Thoracic aorta (tissue), 2 donors: ENCODE data around the gene WNK4. TPM values are rescaled to one million over a fixed set of nuclear protein-coding genes. Genes with fewer than 3 reads are reported as not detected.
"Not testable (repeated sequence)": the region's sequence is repeated elsewhere in the genome, so short reads cannot be mapped to it uniquely, and the experiment has no call there.

Source experiments
- ATAC-seq: fragments of 150-250 bp; one replicate; pipeline ENCODE4 v1.8.0; 2017; ENCODE audit warnings: low read depth; ENCODE audit not compliant: insufficient number of reproducible peaks, low FRiP score
- DNase-seq: peaks from one replicate; pipeline ENCODE4 v3.0.0-alpha.2; 2020; ENCODE audit warnings: low spot score
- H3K27ac ChIP-seq, 2 donors: fragments of 200-600 bp; sonication (generic); 1 replicate in 1 of 2; 2 replicates in 1 of 2; pipeline ENCODE4 v1.5.1; 2016; ENCODE audit warnings: mild to moderate bottlenecking in 2 of 2, moderate library complexity in 2 of 2
- H3K27me3 ChIP-seq: fragments of 200-600 bp; sonication (generic); replicated peaks from 2 replicates; pipeline ENCODE4 v1.6.0; 2016; ENCODE audit warnings: mild to moderate bottlenecking; ENCODE audit not compliant: insufficient read depth
- H3K36me3 ChIP-seq: fragments of 200-600 bp; sonication (generic); one replicate; pipeline ENCODE4 v1.5.1; 2016
- H3K4me1 ChIP-seq, 2 donors: fragments of 200-600 bp; sonication (generic); 1 replicate in 1 of 2; 2 replicates in 1 of 2; pipeline versions ENCODE4 v1.5.1 to v1.6.0; 2016; ENCODE audit warnings: low read depth in 2 of 2, mild to moderate bottlenecking in 1 of 2; ENCODE audit not compliant: control insufficient read depth in 1 of 2
- H3K4me3 ChIP-seq: fragments of 200-600 bp; sonication (generic); 2 replicates; pipeline ENCODE4 v1.5.1; 2016; ENCODE audit warnings: mild to moderate bottlenecking
- H3K9me3 ChIP-seq: fragments of 200-600 bp; sonication (generic); 2 replicates; pipeline ENCODE4 v1.5.1; 2016
- total RNA-seq, 2 donors: library from RNA; depleted of rRNA; stranded (reverse); fragments of >200 nt; gene quantifications; one replicate each; pipeline versions ENCODE4 v1.1.0 to v1.2.3, GENCODE V29; 2016
- TF ChIP-seq, protein P1 (sequence below): fragments of 200-600 bp; sonication (generic); IDR thresholded peaks from one replicate; pipeline ENCODE4 v1.5.1; 2019; ENCODE audit warnings: antibody characterized with exemption

The WNK4 gene
- total RNA-seq, 2 donors from 2014 or later = not detected

- peaks cover 9% of the 10 kb centered on the region for H3K27me3 ChIP-seq
- no peaks in the 10 kb centered on the region for H3K9me3 ChIP-seq
- H3K4me1 ChIP-seq = peaks cover 0 to 4% of the 10 kb centered on the region in 2 donors
- ATAC-seq = no peak
- TF ChIP-seq, protein P1, sequence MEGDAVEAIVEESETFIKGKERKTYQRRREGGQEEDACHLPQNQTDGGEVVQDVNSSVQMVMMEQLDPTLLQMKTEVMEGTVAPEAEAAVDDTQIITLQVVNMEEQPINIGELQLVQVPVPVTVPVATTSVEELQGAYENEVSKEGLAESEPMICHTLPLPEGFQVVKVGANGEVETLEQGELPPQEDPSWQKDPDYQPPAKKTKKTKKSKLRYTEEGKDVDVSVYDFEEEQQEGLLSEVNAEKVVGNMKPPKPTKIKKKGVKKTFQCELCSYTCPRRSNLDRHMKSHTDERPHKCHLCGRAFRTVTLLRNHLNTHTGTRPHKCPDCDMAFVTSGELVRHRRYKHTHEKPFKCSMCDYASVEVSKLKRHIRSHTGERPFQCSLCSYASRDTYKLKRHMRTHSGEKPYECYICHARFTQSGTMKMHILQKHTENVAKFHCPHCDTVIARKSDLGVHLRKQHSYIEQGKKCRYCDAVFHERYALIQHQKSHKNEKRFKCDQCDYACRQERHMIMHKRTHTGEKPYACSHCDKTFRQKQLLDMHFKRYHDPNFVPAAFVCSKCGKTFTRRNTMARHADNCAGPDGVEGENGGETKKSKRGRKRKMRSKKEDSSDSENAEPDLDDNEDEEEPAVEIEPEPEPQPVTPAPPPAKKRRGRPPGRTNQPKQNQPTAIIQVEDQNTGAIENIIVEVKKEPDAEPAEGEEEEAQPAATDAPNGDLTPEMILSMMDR = no peak
- no peak overlapping the region for H3K27ac ChIP-seq
- H3K36me3 ChIP-seq = no peaks in the 10 kb centered on the region
- no peak overlapping the region for H3K4me3 ChIP-seq
- no peak for DNase-seq
Measured at GRCh38 chr17:42766124-42766523, 14.3 kb upstream of the WNK4 start.

GRCh38 chr17:42767512-42767911 is 12.9 kb upstream of the WNK4 start:
- H3K9me3 ChIP-seq = no peaks in the 10 kb centered on the region
- no peak overlapping the region for H3K4me3 ChIP-seq
- H3K27me3 ChIP-seq = peaks cover 2% of the 10 kb centered on the region
- TF ChIP-seq, protein P1 = no peak
- H3K4me1 ChIP-seq = no peaks in the 10 kb centered on the region
- H3K36me3 ChIP-seq = no peaks in the 10 kb centered on the region
- H3K27ac ChIP-seq = no peak overlapping the region
- no peak for DNase-seq
- no peak for ATAC-seq

GRCh38 chr17:42768006-42768405 is 12.4 kb upstream of the WNK4 start:
- not testable (repeated sequence) for DNase-seq, H3K4me3 ChIP-seq, H3K4me1 ChIP-seq, H3K9me3 ChIP-seq, H3K36me3 ChIP-seq, ATAC-seq, H3K27me3 ChIP-seq, H3K27ac ChIP-seq

GRCh38 chr17:42769964-42770363 is 10.4 kb upstream of the WNK4 start:
- not testable (repeated sequence) for ATAC-seq, H3K4me1 ChIP-seq, H3K36me3 ChIP-seq, DNase-seq, H3K9me3 ChIP-seq, H3K27me3 ChIP-seq, H3K27ac ChIP-seq, H3K4me3 ChIP-seq

GRCh38 chr17:42772945-42773289 is 7.5 kb upstream of the WNK4 start:
- Histone ChIP-seq H3K36me3 (peaks cover 25% of the 10 kb centered on the region), H3K9me3 (no peaks in the 10 kb centered on the region), H3K27me3 (no peaks in the 10 kb centered on the region), H3K4me3 (peak overlapping the region; percentile 91), H3K4me1 (peaks cover 3 to 8% of the 10 kb centered on the region in 2 donors), H3K27ac (peak overlapping the region; percentile 70 to 82)
- ATAC-seq (no peak), DNase-seq (no peak)
- TF ChIP-seq, protein P1 = no peak

GRCh38 chr17:42773290-42774035 is 6.9 kb upstream of the WNK4 start, which contains the start of gene VPS25:
Gene VPS25, plus strand, starts transcription at chr17:42773449. Its CDS starts 27 bp downstream, at chr17:42773476.
- ATAC-seq = peak; percentile 60
- no peaks in the 10 kb centered on the region for H3K27me3 ChIP-seq
- peaks cover 3 to 8% of the 10 kb centered on the region in 2 donors for H3K4me1 ChIP-seq
- TF ChIP-seq, protein P1 = no peak
- no peak for DNase-seq
- H3K9me3 ChIP-seq = no peaks in the 10 kb centered on the region
- H3K4me3 ChIP-seq = peak within 1 kb of the TSS; percentile 91
- H3K36me3 ChIP-seq = peaks cover 29% of the 10 kb centered on the region
- H3K27ac ChIP-seq = peak within 1 kb of the TSS; percentile 70 to 82
